ENCODE data around the gene ZNF787. TPM values are rescaled to one million over a fixed set of nuclear protein-coding genes. Genes with fewer than 3 reads are reported as not detected.

Gene ZNF787
- total and polyA plus RNA-seq, 2 of the 13 experiments (the other 11 are each of a cell fraction or from before 2014, with no cell fraction given) = 15.1 to 42.8 TPM

DNA sequence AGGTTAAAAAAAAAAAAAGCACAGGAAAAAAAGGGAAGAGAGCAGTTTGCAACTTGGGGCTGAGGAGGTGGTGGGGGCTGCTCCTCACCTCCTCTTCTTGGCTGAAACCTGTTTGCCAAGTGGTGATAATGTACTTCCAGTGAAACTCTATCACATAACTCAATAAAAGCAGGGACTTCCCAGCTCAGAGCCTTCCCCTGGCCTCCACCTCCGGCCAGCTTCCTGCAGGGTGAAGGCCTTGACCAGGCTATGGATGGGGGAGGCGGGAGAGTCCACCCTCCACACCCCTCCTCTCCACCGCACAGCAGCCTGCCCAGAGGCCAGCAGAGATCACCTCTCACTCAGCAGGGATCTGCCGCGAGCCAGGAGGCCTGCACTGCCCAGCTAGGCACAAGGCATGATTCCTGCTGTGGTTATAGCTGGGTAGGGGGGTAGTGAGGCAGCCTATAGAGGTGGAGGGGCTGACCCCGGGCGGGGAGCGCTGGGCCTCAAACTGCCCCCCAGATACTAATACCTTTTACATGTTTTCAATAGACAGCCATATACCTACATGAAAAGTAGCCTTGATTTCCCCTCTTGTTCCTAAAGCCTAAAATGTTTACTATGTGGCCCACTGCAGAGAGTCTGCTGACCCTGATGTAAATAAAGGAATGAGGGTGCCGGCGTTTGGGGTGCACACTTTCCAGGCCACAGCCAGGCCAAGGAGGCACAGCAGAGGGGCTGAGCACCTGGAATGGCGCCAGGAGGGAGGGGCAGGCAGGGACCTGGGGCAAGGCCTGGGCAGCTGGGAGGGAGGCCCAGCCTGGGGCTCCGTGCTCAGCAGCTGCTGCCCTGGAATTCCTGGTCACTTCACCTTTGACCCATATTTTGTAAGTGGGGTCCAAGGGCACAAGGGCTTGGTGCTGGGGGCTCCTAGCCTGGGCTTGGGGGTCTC is 10.3 kb downstream of the ZNF787 start (continued):
- TF ChIP-seq ASH2L (IDR thresholded peaks at IDR 0.05; ENCODE audit: insufficient read length, low read depth, low read length) = peak; percentile 75
- no peak for TF ChIP-seq ZNF577 (CRISPR knock-in tag; IDR thresholded peaks at IDR 0.05; ENCODE audit: borderline replicate concordance, low read depth)
- TF ChIP-seq SAP130 (CRISPR knock-in tag; IDR thresholded peaks at IDR 0.05; ENCODE audit: low read depth) = peak; percentile 87
- peak; percentile 17; the same call in 1 of the 2 replicates for TF ChIP-seq HMG20A (CRISPR knock-in tag; IDR thresholded peaks at IDR 0.05; ENCODE audit: borderline replicate concordance)
- no peak for TF ChIP-seq NFYC (CRISPR knock-in tag; IDR thresholded peaks at IDR 0.05)
- TF ChIP-seq ZNF746 (CRISPR knock-in tag; IDR thresholded peaks at IDR 0.05) = peak; percentile 48; the same call in 1 of the 2 replicates
- TF ChIP-seq ZNF660 (CRISPR knock-in tag; IDR thresholded peaks at IDR 0.05; ENCODE audit: borderline replicate concordance, low read depth) = no peak
- TF ChIP-seq ZNF703 (CRISPR knock-in tag; IDR thresholded peaks at IDR 0.05; ENCODE audit: borderline replicate concordance) = 0 out of 2 replicates have a peak, but pooled peaks have one; percentile 20
- no peak for TF ChIP-seq ZNF576 (CRISPR knock-in tag; IDR thresholded peaks at IDR 0.05)
- TF ChIP-seq PHF21A (CRISPR knock-in tag; IDR thresholded peaks at IDR 0.05) = peak; percentile 89; the same call in 1 of the 2 replicates
- no peak for TF ChIP-seq ZEB1 (IDR thresholded peaks at IDR 0.05; ENCODE audit: insufficient replicate concordance, low read depth)
- TF ChIP-seq JUNB (CRISPR knock-in tag; IDR thresholded peaks at IDR 0.05; ENCODE audit: borderline replicate concordance) = no peak
- peak; percentile 60 for TF ChIP-seq AGO2 (optimal IDR thresholded peaks at IDR 0.05; ENCODE audit: low read depth, low read length)
- TF ChIP-seq HOMEZ (CRISPR knock-in tag; IDR thresholded peaks at IDR 0.05; ENCODE audit: low read depth) = peak; percentile 64; the same call in 1 of the 2 replicates
- TF ChIP-seq KLF6 (CRISPR knock-in tag; IDR thresholded peaks at IDR 0.05) = no peak
- no peak; the same call in 1 of the 2 replicates for TF ChIP-seq ZNF747 (CRISPR knock-in tag; IDR thresholded peaks at IDR 0.05; ENCODE audit: borderline replicate concordance)
- TF ChIP-seq SSRP1 (CRISPR knock-in tag; IDR thresholded peaks at IDR 0.05) = 0 out of 2 replicates have a peak, but pooled peaks have one; percentile 11
- TF ChIP-seq, protein P1, sequence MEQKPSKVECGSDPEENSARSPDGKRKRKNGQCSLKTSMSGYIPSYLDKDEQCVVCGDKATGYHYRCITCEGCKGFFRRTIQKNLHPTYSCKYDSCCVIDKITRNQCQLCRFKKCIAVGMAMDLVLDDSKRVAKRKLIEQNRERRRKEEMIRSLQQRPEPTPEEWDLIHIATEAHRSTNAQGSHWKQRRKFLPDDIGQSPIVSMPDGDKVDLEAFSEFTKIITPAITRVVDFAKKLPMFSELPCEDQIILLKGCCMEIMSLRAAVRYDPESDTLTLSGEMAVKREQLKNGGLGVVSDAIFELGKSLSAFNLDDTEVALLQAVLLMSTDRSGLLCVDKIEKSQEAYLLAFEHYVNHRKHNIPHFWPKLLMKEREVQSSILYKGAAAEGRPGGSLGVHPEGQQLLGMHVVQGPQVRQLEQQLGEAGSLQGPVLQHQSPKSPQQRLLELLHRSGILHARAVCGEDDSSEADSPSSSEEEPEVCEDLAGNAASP (CRISPR knock-in tag; IDR thresholded peaks at IDR 0.05; ENCODE audit: borderline replicate concordance) = peak; percentile 40; the same call in 1 of the 2 replicates
- TF ChIP-seq NR2F1 (CRISPR knock-in tag; IDR thresholded peaks at IDR 0.05) = peak; percentile 64 to 77
- peak; percentile 52 for TF ChIP-seq ZNF605 (CRISPR knock-in tag; IDR thresholded peaks at IDR 0.05)
- TF ChIP-seq MIER3 (CRISPR knock-in tag; IDR thresholded peaks at IDR 0.05; ENCODE audit: borderline replicate concordance) = peak; percentile 26; the same call in 1 of the 2 replicates
- TF ChIP-seq ATF7 (IDR thresholded peaks at IDR 0.05) = no peak
- 0 out of 2 replicates have a peak, but pooled peaks have one; percentile 20 for TF ChIP-seq ATF7 (CRISPR knock-in tag; IDR thresholded peaks at IDR 0.05)
- peak; percentile 70; the same call in 1 of the 2 replicates for TF ChIP-seq KLF12 (CRISPR knock-in tag; IDR thresholded peaks at IDR 0.05; ENCODE audit: borderline replicate concordance)
- TF ChIP-seq ZNF782 (CRISPR knock-in tag; IDR thresholded peaks at IDR 0.05; ENCODE audit: borderline replicate concordance) = no peak

Data from HepG2 (cell line).